ENCODE data around the gene ALDH1L1. TPM values are rescaled to one million over a fixed set of nuclear protein-coding genes. Genes with fewer than 3 reads are reported as not detected.

ALDH1L1 gene
- polyA plus RNA-seq, 3 donors, result not detected

- no peak overlapping the region for H3K9ac ChIP-seq (ENCODE audit: insufficient read depth, low read length, poor library complexity, severe bottlenecking)
- intact Hi-C loops (cut with micrococcal nuclease), result no loop called here
- 97% methylated on average over 10 of the region's 12 CpGs for WGBS (ENCODE audit: insufficient coverage)
- TF ChIP-seq, protein P1, sequence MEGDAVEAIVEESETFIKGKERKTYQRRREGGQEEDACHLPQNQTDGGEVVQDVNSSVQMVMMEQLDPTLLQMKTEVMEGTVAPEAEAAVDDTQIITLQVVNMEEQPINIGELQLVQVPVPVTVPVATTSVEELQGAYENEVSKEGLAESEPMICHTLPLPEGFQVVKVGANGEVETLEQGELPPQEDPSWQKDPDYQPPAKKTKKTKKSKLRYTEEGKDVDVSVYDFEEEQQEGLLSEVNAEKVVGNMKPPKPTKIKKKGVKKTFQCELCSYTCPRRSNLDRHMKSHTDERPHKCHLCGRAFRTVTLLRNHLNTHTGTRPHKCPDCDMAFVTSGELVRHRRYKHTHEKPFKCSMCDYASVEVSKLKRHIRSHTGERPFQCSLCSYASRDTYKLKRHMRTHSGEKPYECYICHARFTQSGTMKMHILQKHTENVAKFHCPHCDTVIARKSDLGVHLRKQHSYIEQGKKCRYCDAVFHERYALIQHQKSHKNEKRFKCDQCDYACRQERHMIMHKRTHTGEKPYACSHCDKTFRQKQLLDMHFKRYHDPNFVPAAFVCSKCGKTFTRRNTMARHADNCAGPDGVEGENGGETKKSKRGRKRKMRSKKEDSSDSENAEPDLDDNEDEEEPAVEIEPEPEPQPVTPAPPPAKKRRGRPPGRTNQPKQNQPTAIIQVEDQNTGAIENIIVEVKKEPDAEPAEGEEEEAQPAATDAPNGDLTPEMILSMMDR (IDR thresholded peaks at IDR 0.05), result no peak
- H3K4me3 ChIP-seq (replicated peaks in 1 of 3; ENCODE audit: low read depth in 2 of 3, low read length in 3 of 3), result no peak overlapping the region
- Mint-ChIP-seq H3K4me1 (no peaks in the 10 kb centered on the region), H3K27me3 (ENCODE audit: low read depth in 3 of 3) (peaks cover 0 to 9% (median 6%) of the 10 kb centered on the region in 3 donors), H3K9me3 (no peaks in the 10 kb centered on the region), H3K36me3 (no peaks in the 10 kb centered on the region), H3K27ac (no peak overlapping the region), H3K4me3 (no peak overlapping the region)
- H3K27ac ChIP-seq (ENCODE audit: low read depth in 1 of 2, low read length in 2 of 2), result no peak overlapping the region
- H3K4me2 ChIP-seq (replicated peaks; ENCODE audit: extremely low read depth, low read length, poor library complexity, severe bottlenecking), result no peak overlapping the region
- no peaks in the 10 kb centered on the region for H3K27me3 ChIP-seq (ENCODE audit: control insufficient read depth in 2 of 2, insufficient read depth in 2 of 2, low read length in 2 of 2)
- no peaks in the 10 kb centered on the region for H3K9me3 ChIP-seq (replicated peaks in 1 of 2; ENCODE audit: control insufficient read depth in 1 of 2, insufficient read depth in 1 of 2, low read length in 2 of 2)
- no peaks in the 10 kb centered on the region for H3K79me2 ChIP-seq (ENCODE audit: insufficient read depth, low read length)
- DNase-seq, result no peak
- H2AFZ ChIP-seq (ENCODE audit: insufficient read depth, low read depth, low read length, poor library complexity, severe bottlenecking), result no peak overlapping the region
- no peaks in the 10 kb centered on the region for H4K20me1 ChIP-seq (ENCODE audit: insufficient read depth, low read length)
- no peaks in the 10 kb centered on the region for H3K36me3 ChIP-seq (replicated peaks in 1 of 2; ENCODE audit: control insufficient read depth in 1 of 2, insufficient read depth in 2 of 2, low read length in 2 of 2)
- H3K4me1 ChIP-seq (ENCODE audit: control insufficient read depth in 1 of 2, insufficient read depth in 2 of 2, low read length in 2 of 2), result no peaks in the 10 kb centered on the region
Measured at GRCh38 chr3:126110431-126111125, 69.8 kb downstream of the ALDH1L1 start.

- Histone ChIP-seq H3K4me1 (ENCODE audit: control insufficient read depth in 1 of 2, insufficient read depth in 2 of 2, low read length in 2 of 2) (no peaks in the 10 kb centered on the region), H2AFZ (ENCODE audit: insufficient read depth, low read depth, low read length, poor library complexity, severe bottlenecking) (no peak overlapping the region)
- no peak for DNase-seq
Measured at GRCh38 chr3:126109880-126110235, 70.5 kb downstream of the ALDH1L1 start.

More at GRCh38 chr3:126109880-126110235, 70.5 kb downstream of the ALDH1L1 start:
- Histone ChIP-seq H3K9me3 (replicated peaks in 1 of 2; ENCODE audit: control insufficient read depth in 1 of 2, insufficient read depth in 1 of 2, low read length in 2 of 2) (no peaks in the 10 kb centered on the region), H3K9ac (ENCODE audit: insufficient read depth, low read length, poor library complexity, severe bottlenecking) (no peak overlapping the region), H3K79me2 (ENCODE audit: insufficient read depth, low read length) (no peaks in the 10 kb centered on the region), H4K20me1 (ENCODE audit: insufficient read depth, low read length) (no peaks in the 10 kb centered on the region), H3K27me3 (ENCODE audit: control insufficient read depth in 2 of 2, insufficient read depth in 2 of 2, low read length in 2 of 2) (no peaks in the 10 kb centered on the region), H3K4me2 (replicated peaks; ENCODE audit: extremely low read depth, low read length, poor library complexity, severe bottlenecking) (no peak overlapping the region), H3K27ac (ENCODE audit: low read depth in 1 of 2, low read length in 2 of 2) (no peak overlapping the region), H3K36me3 (replicated peaks in 1 of 2; ENCODE audit: control insufficient read depth in 1 of 2, insufficient read depth in 2 of 2, low read length in 2 of 2) (no peaks in the 10 kb centered on the region), H3K4me3 (replicated peaks in 1 of 3; ENCODE audit: low read depth in 2 of 3, low read length in 3 of 3) (no peak overlapping the region)
- TF ChIP-seq, protein P1 (IDR thresholded peaks at IDR 0.05), result no peak
- Mint-ChIP-seq H3K9me3 (no peaks in the 10 kb centered on the region), H3K4me1 (no peaks in the 10 kb centered on the region), H3K27me3 (ENCODE audit: low read depth in 3 of 3) (peaks cover 0 to 9% (median 7%) of the 10 kb centered on the region in 3 donors), H3K36me3 (no peaks in the 10 kb centered on the region), H3K27ac (no peak overlapping the region), H3K4me3 (no peak overlapping the region)
- intact Hi-C loops (cut with micrococcal nuclease), result no loop called here
- 97% methylated on average over 10 of the region's 10 CpGs for WGBS (ENCODE audit: insufficient coverage)
